GM23338 (cell line): Measurements from ENCODE around the gene CEACAM7. TPM values are rescaled to one million over a fixed set of nuclear protein-coding genes. Genes with fewer than 3 reads are reported as not detected.

Experiments used
- ATAC-seq: fragments of 200-7000 bp; cut with Tn5 transposase; 3 replicates; pipeline ENCODE4 v1.9.1; 2020
- DNase-seq: peaks from one replicate; pipeline ENCODE4 v3.0.0-alpha.2; 2015; ENCODE audit warnings: low spot score
- H2AFZ ChIP-seq: fragments of 200-600 bp; sonication (generic); 2 replicates; pipeline ENCODE4 v1.8.0; 2016; ENCODE audit warnings: antibody characterized with exemption, mild to moderate bottlenecking, moderate library complexity
- H3F3A ChIP-seq: fragments of 200-600 bp; sonication (generic); replicated peaks from 2 replicates; pipeline ENCODE4 v1.8.0; 2017; ENCODE audit warnings: antibody characterized with exemption, mixed run types, low read depth
- H3K27ac ChIP-seq: fragments of 200-600 bp; sonication (generic); 2 replicates; pipeline ENCODE4 v1.6.1; 2016; ENCODE audit warnings: low read depth
- H3K27me3 ChIP-seq: fragments of 200-600 bp; sonication (generic); 2 replicates; pipeline ENCODE4 v1.8.0; 2016; ENCODE audit warnings: mild to moderate bottlenecking, mixed run types, moderate library complexity; ENCODE audit not compliant: insufficient read depth
- H3K36me3 ChIP-seq: fragments of 200-600 bp; sonication (generic); 2 replicates; pipeline ENCODE4 v1.8.0; 2016; ENCODE audit warnings: mild to moderate bottlenecking; ENCODE audit not compliant: insufficient read depth
- H3K4me1 ChIP-seq: fragments of 200-600 bp; sonication (generic); 2 replicates; pipeline ENCODE4 v1.8.0; 2016; ENCODE audit warnings: mild to moderate bottlenecking, moderate library complexity; ENCODE audit not compliant: insufficient read depth
- H3K4me2 ChIP-seq: fragments of 200-600 bp; sonication (generic); 2 replicates; pipeline ENCODE4 v1.7.1; 2017; ENCODE audit warnings: mixed run types
- H3K4me3 ChIP-seq: fragments of 200-600 bp; sonication (generic); 2 replicates; pipeline ENCODE4 v1.6.1; 2016; ENCODE audit warnings: mixed run types
- H3K79me2 ChIP-seq: fragments of 200-600 bp; sonication (generic); replicated peaks from 2 replicates; pipeline ENCODE4 v1.8.0; 2017; ENCODE audit warnings: mild to moderate bottlenecking; ENCODE audit not compliant: insufficient read depth
- H3K9me2 ChIP-seq: fragments of 200-600 bp; sonication (generic); 2 replicates; pipeline ENCODE4 v1.8.0; 2017; ENCODE audit not compliant: insufficient read depth
- H4K20me1 ChIP-seq: fragments of 200-600 bp; sonication (generic); replicated peaks from 2 replicates; pipeline ENCODE4 v1.8.0; 2017; ENCODE audit warnings: mild to moderate bottlenecking; ENCODE audit not compliant: insufficient read depth
- H3K27ac Mint-ChIP-seq: 2 replicates; pipeline ENCODE4 v1.8.0; 2020; ENCODE audit warnings: inconsistent platforms, mild to moderate bottlenecking, moderate library complexity, mixed read lengths
- H3K27me3 Mint-ChIP-seq: 3 replicates; pipeline ENCODE4 v1.8.0; 2022; ENCODE audit warnings: low read depth, mild to moderate bottlenecking, moderate library complexity, mixed read lengths, inconsistent platforms; ENCODE audit not compliant: insufficient read depth, poor library complexity
- H3K36me3 Mint-ChIP-seq: 3 replicates; pipeline ENCODE4 v1.8.0; 2021; ENCODE audit warnings: low read depth, mild to moderate bottlenecking, inconsistent platforms, moderate library complexity, mixed read lengths
- H3K4me1 Mint-ChIP-seq: 3 replicates; pipeline ENCODE4 v1.8.0; 2020; ENCODE audit warnings: mild to moderate bottlenecking, inconsistent platforms, mixed read lengths
- H3K4me3 Mint-ChIP-seq: 3 replicates; pipeline ENCODE4 v1.8.0; 2021; ENCODE audit warnings: moderate library complexity, mild to moderate bottlenecking, inconsistent platforms, mixed read lengths
- H3K9me3 Mint-ChIP-seq: 3 replicates; pipeline ENCODE4 v1.8.0; 2020; ENCODE audit warnings: moderate library complexity, mild to moderate bottlenecking, inconsistent platforms, mixed read lengths
- EZH2phosphoT487 ChIP-seq: fragments of 200-600 bp; sonication (generic); IDR thresholded peaks from one replicate; pipeline ENCODE4 v1.8.1; 2018; ENCODE audit warnings: antibody characterized with exemption; ENCODE audit not compliant: unreplicated experiment
- POLR2AphosphoS5 ChIP-seq: IDR thresholded peaks from 2 replicates; pipeline ENCODE4 v1.6.1; 2016; ENCODE audit warnings: antibody characterized with exemption, low read depth
- polyA plus RNA-seq: library from polyadenylated mRNA; unstranded; fragments of >200 nt; fragmentation: Nextera tagmentation; extraction: Ambion mirVana; gene quantifications from 2 replicates; pipeline ENCODE4 v1.2.1, GENCODE V29; 2016
- total RNA-seq: library from RNA; depleted of rRNA; stranded (reverse); fragments of >200 nt; shearing (Covaris generic); gene quantifications from 2 replicates; pipeline ENCODE4 v1.2.3, GENCODE V29; 2014
- TF ChIP-seq, protein P1 (sequence below): fragments of 250-450 bp; sonication (Bioruptor Pico); IDR thresholded peaks from 2 replicates; pipeline ENCODE4 v1.5.0; 2020; ENCODE audit warnings: mild to moderate bottlenecking, moderate library complexity

Gene CEACAM7
- total and polyA plus RNA-seq, 2 experiments from 2014 or later = 0.24 TPM; not detected in 1

DNA sequence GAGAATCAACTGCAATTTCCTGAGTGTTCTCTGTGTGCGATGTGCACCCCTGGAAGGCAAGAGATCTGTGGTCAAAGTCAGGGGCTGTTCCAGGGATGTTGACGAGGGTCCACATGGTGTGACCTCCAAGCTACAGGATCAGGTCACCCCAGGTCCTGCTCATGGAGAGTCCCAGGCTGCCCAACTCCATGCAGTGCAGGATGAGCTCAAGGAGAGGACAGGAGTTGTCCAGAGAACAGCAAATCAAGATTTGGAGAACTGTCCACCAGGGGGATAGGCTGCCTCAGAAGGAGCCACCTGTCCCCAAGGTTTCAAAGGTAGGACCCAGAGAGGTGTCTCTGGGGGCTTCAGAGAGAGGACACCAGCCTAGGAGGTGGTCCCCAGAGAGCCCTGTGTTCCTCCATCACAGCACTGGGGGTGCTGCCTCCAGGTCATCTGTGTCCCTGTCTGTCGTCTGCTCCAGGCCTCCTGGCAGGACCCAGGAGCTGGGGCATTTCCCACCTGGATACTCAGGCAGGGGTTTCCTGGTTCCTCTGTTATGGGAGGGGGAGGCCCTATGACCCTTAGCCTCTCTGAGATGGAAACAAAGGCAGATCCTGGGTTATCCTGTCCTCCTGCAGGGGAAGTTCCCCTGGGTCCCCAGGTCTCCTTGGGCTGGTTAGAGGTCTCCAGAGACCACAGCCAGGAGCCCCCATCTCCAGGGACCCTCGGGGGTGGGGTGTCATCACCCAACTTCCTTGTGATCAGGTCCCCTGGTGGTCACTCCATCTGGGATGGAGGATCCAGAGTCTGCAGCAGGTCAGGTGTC, 2.1 kb upstream of the CEACAM7 start (continued):
- TF ChIP-seq, protein P1, sequence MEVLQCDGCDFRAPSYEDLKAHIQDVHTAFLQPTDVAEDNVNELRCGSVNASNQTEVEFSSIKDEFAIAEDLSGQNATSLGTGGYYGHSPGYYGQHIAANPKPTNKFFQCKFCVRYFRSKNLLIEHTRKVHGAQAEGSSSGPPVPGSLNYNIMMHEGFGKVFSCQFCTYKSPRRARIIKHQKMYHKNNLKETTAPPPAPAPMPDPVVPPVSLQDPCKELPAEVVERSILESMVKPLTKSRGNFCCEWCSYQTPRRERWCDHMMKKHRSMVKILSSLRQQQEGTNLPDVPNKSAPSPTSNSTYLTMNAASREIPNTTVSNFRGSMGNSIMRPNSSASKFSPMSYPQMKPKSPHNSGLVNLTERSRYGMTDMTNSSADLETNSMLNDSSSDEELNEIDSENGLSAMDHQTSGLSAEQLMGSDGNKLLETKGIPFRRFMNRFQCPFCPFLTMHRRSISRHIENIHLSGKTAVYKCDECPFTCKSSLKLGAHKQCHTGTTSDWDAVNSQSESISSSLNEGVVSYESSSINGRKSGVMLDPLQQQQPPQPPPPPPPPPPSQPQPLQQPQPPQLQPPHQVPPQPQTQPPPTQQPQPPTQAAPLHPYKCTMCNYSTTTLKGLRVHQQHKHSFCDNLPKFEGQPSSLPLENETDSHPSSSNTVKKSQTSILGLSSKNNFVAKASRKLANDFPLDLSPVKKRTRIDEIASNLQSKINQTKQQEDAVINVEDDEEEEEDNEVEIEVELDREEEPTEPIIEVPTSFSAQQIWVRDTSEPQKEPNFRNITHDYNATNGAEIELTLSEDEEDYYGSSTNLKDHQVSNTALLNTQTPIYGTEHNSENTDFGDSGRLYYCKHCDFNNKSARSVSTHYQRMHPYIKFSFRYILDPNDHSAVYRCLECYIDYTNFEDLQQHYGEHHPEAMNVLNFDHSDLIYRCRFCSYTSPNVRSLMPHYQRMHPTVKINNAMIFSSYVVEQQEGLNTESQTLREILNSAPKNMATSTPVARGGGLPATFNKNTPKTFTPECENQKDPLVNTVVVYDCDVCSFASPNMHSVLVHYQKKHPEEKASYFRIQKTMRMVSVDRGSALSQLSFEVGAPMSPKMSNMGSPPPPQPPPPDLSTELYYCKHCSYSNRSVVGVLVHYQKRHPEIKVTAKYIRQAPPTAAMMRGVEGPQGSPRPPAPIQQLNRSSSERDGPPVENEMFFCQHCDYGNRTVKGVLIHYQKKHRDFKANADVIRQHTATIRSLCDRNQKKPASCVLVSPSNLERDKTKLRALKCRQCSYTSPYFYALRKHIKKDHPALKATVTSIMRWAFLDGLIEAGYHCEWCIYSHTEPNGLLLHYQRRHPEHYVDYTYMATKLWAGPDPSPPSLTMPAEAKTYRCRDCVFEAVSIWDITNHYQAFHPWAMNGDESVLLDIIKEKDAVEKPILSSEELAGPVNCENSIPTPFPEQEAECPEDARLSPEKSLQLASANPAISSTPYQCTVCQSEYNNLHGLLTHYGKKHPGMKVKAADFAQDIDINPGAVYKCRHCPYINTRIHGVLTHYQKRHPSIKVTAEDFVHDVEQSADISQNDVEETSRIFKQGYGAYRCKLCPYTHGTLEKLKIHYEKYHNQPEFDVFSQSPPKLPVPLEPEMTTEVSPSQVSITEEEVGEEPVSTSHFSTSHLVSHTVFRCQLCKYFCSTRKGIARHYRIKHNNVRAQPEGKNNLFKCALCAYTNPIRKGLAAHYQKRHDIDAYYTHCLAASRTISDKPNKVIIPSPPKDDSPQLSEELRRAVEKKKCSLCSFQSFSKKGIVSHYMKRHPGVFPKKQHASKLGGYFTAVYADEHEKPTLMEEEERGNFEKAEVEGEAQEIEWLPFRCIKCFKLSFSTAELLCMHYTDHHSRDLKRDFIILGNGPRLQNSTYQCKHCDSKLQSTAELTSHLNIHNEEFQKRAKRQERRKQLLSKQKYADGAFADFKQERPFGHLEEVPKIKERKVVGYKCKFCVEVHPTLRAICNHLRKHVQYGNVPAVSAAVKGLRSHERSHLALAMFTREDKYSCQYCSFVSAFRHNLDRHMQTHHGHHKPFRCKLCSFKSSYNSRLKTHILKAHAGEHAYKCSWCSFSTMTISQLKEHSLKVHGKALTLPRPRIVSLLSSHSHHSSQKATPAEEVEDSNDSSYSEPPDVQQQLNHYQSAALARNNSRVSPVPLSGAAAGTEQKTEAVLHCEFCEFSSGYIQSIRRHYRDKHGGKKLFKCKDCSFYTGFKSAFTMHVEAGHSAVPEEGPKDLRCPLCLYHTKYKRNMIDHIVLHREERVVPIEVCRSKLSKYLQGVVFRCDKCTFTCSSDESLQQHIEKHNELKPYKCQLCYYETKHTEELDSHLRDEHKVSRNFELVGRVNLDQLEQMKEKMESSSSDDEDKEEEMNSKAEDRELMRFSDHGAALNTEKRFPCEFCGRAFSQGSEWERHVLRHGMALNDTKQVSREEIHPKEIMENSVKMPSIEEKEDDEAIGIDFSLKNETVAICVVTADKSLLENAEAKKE (CRISPR knock-in tag) = no peak

DNA sequence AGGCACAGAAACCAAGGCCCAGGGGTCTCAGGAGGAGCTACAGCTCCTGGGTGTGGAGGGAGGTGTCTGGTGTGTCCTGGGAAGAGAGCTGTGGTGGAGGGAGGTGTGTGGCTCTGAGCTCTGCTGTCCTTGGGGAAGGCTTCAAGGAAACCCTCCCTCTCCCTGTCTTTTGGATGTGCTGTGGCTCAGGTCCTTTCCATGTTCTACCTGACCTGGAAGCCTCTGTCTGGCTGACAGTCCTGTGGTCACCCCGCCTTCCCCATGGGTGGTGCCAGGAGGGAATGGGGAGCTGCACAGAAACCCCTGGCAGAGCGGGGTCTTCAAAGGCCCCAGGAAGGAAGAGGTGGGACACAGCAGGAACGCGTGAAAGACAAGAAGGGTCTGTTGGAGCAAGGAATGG, 617 bp upstream of the CEACAM7 start:
- Histone ChIP-seq H3K27ac (no peak overlapping the region), H3F3A (no peaks in the 10 kb centered on the region), H3K36me3 (no peaks in the 10 kb centered on the region), H3K4me2 (no peak overlapping the region), H3K27me3 (peaks cover 10% of the 10 kb centered on the region), H4K20me1 (no peaks in the 10 kb centered on the region), H3K4me1 (peaks cover 4% of the 10 kb centered on the region; the same call in 1 of the 2 replicates), H2AFZ (no peak overlapping the region), H3K4me3 (no peak overlapping the region), H3K9me2 (no peaks in the 10 kb centered on the region), H3K79me2 (no peaks in the 10 kb centered on the region)
- Mint-ChIP-seq H3K27me3 (peaks cover 4% of the 10 kb centered on the region), H3K27ac (no peak overlapping the region), H3K9me3 (no peaks in the 10 kb centered on the region), H3K4me3 (no peak overlapping the region), H3K4me1 (peaks cover 8% of the 10 kb centered on the region; the same call in 2 of the 3 replicates), H3K36me3 (no peaks in the 10 kb centered on the region)
- ATAC-seq = no peak
- no peak for DNase-seq
- TF ChIP-seq EZH2phosphoT487 (no peak), POLR2AphosphoS5 (no peak)
